Right cardiac atrium (tissue), 5 donors: ENCODE measurements around the gene AMD1. TPM values are rescaled to one million over a fixed set of nuclear protein-coding genes. Genes with fewer than 3 reads are reported as not detected.

ENCODE experiments used
- ATAC-seq, 2 donors: fragments of 200-7000 bp; cut with Tn5 transposase; one replicate each; pipeline versions ENCODE4 v1.8.0 to v1.9.1; 2020; ENCODE audit warnings: moderate library complexity in 2 of 2, mild to moderate bottlenecking in 1 of 2
- DNase-seq, 3 donors: peaks; one replicate each; pipeline ENCODE4 v3.0.0-alpha.2; 2020
- H3K27ac ChIP-seq: one replicate; pipeline ENCODE4 v1.5.1; 2013; ENCODE audit warnings: mild to moderate bottlenecking, low read length, control low read depth, moderate library complexity
- H3K27me3 ChIP-seq: one replicate; pipeline ENCODE4 v1.6.1; 2013; ENCODE audit not compliant: control insufficient read depth, insufficient read depth
- H3K4me1 ChIP-seq: one replicate; pipeline ENCODE4 v1.6.1; 2013; ENCODE audit warnings: low read length; ENCODE audit not compliant: control insufficient read depth, insufficient read depth
- H3K4me3 ChIP-seq: one replicate; pipeline ENCODE4 v1.5.1; 2013; ENCODE audit warnings: low read length, control low read depth
- H3K9me3 ChIP-seq: one replicate; pipeline ENCODE4 v1.6.1; 2013; ENCODE audit warnings: low read length; ENCODE audit not compliant: control insufficient read depth
- WGBS: extraction: QIAGEN DNeasy Blood & Tissue Kit; methylation state at CpG from one replicate; pipeline ENCODE4 v1.1.7; 2013; 5-methylcytosine and 5-hydroxymethylcytosine counted together
- intact Hi-C, 4 donors: fragments of 100-400 bp; cut with DNase I; formaldehyde crosslinking; loops; one replicate each; pipeline versions ENCODE4 v1.11.0 to v1.14.0; 2022 to 2023
- polyA plus RNA-seq: library from polyadenylated mRNA; stranded (reverse); fragments of 200-250 nt; gene quantifications from one replicate; pipeline ENCODE4 v1.2.3, GENCODE V29; 2013
- total RNA-seq, 4 donors: library from RNA; stranded (reverse); fragmentation: NEBNext Ultra II Directional; extraction: Animal tissue kit (Norgen Biotek cat#: 25700); gene quantifications; one replicate each; pipeline ENCODE4 v1.2.1, GENCODE V29; 2021
- donor health status: healthy with polysubstance abuse.
- donor health status: DM: no; HTN: yes; CAD: no.
- donor health status: DM: no; HTN: no; CAD: no.
- donor health status: DM: no; HTN: yes; CAD: no; lungs with severe emphysema.
- donor health status: DM: yes; HTN: yes; CAD: no.

Gene AMD1
- total and polyA plus RNA-seq, 5 donors, result 49.9 to 65.2 (median 62.1) TPM

DNA sequence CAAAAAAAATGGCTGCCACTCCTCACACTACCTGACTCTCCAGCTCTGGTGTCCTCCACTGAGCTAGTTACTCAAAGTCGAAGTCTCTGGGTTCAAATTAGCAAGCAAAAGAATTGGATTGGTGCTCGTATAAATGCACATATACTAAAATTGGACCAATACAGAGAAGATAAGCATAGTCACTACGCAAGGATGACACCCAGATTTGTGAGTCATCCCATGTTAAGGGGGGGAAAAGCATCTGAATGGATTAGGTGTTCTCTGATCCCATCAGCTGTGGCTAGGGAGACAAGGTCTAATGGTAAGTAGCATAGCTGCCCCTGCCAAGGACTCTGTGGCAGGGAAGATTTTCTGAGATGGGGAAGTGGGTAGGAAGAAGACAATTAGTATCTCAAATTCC lies 18.3 kb upstream of the AMD1 start:
- no peak overlapping the region for H3K4me3 ChIP-seq
- 95% methylated on average over 3 of the region's 3 CpGs for WGBS
- intact Hi-C loops, result no loop called here
- DNase-seq (no peak), ATAC-seq (no peak)
- no peaks in the 10 kb centered on the region for H3K9me3 ChIP-seq
- H3K27ac ChIP-seq, result no peak overlapping the region
- no peaks in the 10 kb centered on the region for H3K27me3 ChIP-seq
- H3K4me1 ChIP-seq, result no peaks in the 10 kb centered on the region

GRCh38 chr6:110858016-110858415 lies 16.6 kb upstream of the AMD1 start:
- 97% methylated on average over 21 of the region's 21 CpGs for WGBS
- Histone ChIP-seq H3K27ac (no peak overlapping the region), H3K9me3 (no peaks in the 10 kb centered on the region), H3K27me3 (no peaks in the 10 kb centered on the region), H3K4me1 (no peaks in the 10 kb centered on the region), H3K4me3 (no peak overlapping the region)
- intact Hi-C loops, result no loop called here
- DNase-seq (no peak), ATAC-seq (no peak)

DNA sequence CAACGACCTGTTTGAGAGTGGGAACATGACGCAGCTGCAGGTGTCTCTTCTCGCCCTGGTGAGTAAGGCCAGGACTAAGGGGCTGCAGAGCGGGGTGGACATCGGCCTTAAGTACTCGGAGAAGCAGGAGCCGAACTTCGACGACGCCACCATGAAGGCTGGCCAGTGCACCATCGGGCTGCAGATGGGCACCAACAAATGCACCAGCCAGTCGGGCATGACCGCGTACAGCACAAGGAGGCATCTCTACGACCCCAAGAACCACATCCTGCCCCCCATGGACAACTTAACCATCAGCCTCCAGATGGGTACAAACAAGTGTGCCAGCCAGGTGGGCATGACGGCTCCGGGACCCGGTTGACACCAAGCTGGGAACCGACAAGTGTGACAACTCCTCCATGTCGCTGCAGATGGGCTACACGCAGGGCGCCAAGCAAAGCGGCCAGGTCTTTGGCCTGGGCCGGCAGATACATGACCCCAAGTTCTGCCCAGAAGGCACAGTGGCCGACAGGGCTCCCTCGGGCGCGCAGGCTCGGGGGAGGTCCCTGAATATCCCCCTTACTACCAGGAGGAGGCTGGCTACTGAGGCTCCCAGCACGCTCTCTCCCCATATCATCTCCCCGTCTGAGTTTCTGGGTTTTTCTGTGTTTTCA lies 15.9 kb upstream of the AMD1 start:
- WGBS, result 96% methylated on average over 31 of the region's 31 CpGs
- no peaks in the 10 kb centered on the region for H3K9me3 ChIP-seq
- H3K4me1 ChIP-seq, result no peaks in the 10 kb centered on the region
- DNase-seq, result no peak
- H3K27ac ChIP-seq, result no peak overlapping the region
- no peak overlapping the region for H3K4me3 ChIP-seq
- ATAC-seq, result peak in 1 of 2 donors; percentile 14
- no peaks in the 10 kb centered on the region for H3K27me3 ChIP-seq
- intact Hi-C loops, result no loop called here

- DNase-seq, result no peak
- H3K27ac ChIP-seq, result no peak overlapping the region
- ATAC-seq, result peak in 1 of 2 donors; percentile 40
- no peaks in the 10 kb centered on the region for H3K27me3 ChIP-seq
- WGBS, result 82% methylated on average over 12 of the region's 12 CpGs
- H3K4me1 ChIP-seq, result no peaks in the 10 kb centered on the region
- intact Hi-C loops, result no loop called here
- no peaks in the 10 kb centered on the region for H3K9me3 ChIP-seq
- H3K4me3 ChIP-seq, result no peak overlapping the region
Observed at GRCh38 chr6:110859335-110859792, 15.2 kb upstream of the AMD1 start.

DNA sequence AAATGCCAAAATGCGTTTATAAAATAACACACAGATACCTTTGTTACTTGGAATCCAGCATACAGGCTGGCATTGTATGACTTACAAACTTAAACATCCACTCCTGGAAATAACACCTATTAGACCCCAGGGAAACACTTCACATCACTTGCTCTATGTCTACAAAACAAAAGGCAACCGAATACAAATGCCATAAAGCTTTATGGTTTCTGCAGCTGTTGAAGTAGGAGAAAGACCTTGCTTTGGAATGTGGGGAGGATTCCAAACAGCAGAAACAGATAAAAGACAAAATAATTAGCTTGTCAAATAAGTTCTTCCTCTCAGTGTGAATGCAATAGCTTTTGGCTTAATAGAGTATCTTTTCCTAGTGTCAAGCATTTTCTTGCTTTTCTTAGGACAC lies 9.8 kb upstream of the AMD1 start:
- H3K27ac ChIP-seq, result no peak overlapping the region
- 51% methylated on average over 2 of the region's 2 CpGs for WGBS
- DNase-seq, result no peak
- no peak for ATAC-seq
- H3K27me3 ChIP-seq, result no peaks in the 10 kb centered on the region
- no peak overlapping the region for H3K4me3 ChIP-seq
- no peaks in the 10 kb centered on the region for H3K4me1 ChIP-seq
- H3K9me3 ChIP-seq, result no peaks in the 10 kb centered on the region
- intact Hi-C loops, result no loop called here

DNA sequence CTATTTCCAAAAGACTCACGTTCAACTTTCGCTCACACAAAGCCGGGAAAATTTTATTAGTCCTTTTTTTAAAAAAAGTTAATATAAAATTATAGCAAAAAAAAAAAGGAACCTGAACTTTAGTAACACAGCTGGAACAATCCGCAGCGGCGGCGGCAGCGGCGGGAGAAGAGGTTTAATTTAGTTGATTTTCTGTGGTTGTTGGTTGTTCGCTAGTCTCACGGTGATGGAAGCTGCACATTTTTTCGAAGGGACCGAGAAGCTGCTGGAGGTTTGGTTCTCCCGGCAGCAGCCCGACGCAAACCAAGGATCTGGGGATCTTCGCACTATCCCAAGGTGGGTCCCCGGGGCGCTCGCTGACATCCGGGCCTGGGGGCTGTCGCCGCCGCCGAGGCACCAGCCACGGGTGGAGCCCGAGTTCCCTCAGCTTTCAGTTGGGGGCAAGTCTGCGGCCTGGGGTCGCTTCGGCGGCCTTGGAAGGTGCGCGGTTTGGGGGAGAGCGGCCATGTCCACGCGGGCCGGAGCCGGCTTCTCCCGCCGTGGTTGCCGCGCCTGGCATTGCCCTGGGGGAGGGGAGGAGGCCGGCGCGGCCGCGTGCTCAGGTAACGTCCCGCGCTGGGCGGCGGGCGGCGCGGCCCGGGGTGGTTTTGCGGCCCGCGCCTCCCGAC lies 429 bp downstream of the AMD1 start:
- peak overlapping the region; percentile 84 for H3K27ac ChIP-seq
- H3K4me1 ChIP-seq, result peaks cover 3% of the 10 kb centered on the region
- under 1% methylated on average over 57 of the region's 60 CpGs for WGBS
- peak; percentile 53 to 58 for ATAC-seq
- H3K27me3 ChIP-seq, result no peaks in the 10 kb centered on the region
- intact Hi-C loops, result loop anchor here in 3 of 4 donors (5.0 to 10.0 kb wide), 6 partner anchors 58 to 193 kb away; partner anchors contain the start of genes CDK19 (in 2 of the 3) and GTF3C6 (in 1 of the 3)
- peak overlapping the region; percentile 96 for H3K4me3 ChIP-seq
- no peaks in the 10 kb centered on the region for H3K9me3 ChIP-seq
- peak; percentile 20 to 80 (median 77) for DNase-seq

DNA sequence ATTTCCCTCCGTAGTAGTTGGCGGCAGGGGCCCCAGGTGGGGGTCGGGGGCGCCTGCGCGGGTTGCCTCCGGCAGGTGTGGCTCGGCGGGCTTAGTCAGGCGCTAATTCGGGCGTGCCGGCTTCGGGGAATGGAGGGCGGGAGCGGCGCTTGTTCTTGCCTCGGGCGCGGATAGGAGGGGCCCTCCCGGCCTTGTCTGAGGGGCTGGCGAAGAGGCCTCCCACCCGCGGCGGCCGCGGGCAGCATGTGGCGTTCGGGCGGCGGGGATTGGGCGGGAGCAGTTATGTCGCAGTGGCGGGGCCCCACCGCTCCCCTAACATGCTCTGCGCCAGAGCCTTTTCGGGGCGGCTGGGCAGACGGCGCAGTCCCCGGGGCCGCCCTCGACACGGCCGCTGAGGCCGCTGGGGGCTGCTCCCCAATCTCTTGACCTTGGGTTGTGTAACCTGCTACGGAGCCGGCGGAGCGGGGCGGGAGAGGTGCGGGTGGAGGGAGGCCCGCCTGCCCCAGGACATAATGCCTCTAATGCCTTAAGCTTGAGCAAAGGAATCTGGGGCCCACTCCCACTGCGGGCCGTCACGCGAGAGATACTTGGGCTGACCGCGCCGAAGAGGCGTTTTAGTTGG lies 1.1 kb downstream of the AMD1 start:
- Histone ChIP-seq H3K9me3 (no peaks in the 10 kb centered on the region), H3K4me3 (peak overlapping the region; percentile 96), H3K4me1 (peaks cover 5% of the 10 kb centered on the region), H3K27me3 (no peaks in the 10 kb centered on the region), H3K27ac (peak overlapping the region; percentile 84)
- peak; percentile 16 to 66 for ATAC-seq
- under 1% methylated on average over 61 of the region's 61 CpGs for WGBS
- peak; percentile 74 to 84 (median 83) for DNase-seq
- intact Hi-C loops, result loop anchor here in 3 of 4 donors (5.0 to 10.0 kb wide), 5 partner anchors 61 to 193 kb away; partner anchors contain the start of genes CDK19 (in 1 of the 3) and GTF3C6 (in 1 of the 3)

- Histone ChIP-seq H3K4me3 (peak overlapping the region; percentile 96), H3K27me3 (no peaks in the 10 kb centered on the region), H3K4me1 (peaks cover 5% of the 10 kb centered on the region), H3K27ac (peak overlapping the region; percentile 84), H3K9me3 (no peaks in the 10 kb centered on the region)
- 1% methylated on average over 29 of the region's 29 CpGs for WGBS
- ATAC-seq, result peak; percentile 91
- DNase-seq, result peak; percentile 92 to 95 (median 94)
- intact Hi-C loops, result loop anchor here in 3 of 4 donors (5.0 to 10.0 kb wide), 5 partner anchors 61 to 194 kb away; partner anchors contain the start of genes CDK19 (in 1 of the 3) and GTF3C6 (in 1 of the 3)
Observed at GRCh38 chr6:110876170-110876773, 1.7 kb downstream of the AMD1 start.

GRCh38 chr6:110876806-110877564 lies 2.4 kb downstream of the AMD1 start:
- 39% methylated on average over 10 of the region's 10 CpGs for WGBS
- peaks cover 6% of the 10 kb centered on the region for H3K4me1 ChIP-seq
- H3K27me3 ChIP-seq, result no peaks in the 10 kb centered on the region
- peak overlapping the region; percentile 96 for H3K4me3 ChIP-seq
- no peaks in the 10 kb centered on the region for H3K9me3 ChIP-seq
- intact Hi-C loops, result loop anchor here in 3 of 4 donors (5.0 to 10.0 kb wide), 5 partner anchors 62 to 195 kb away; partner anchors contain the start of genes CDK19 (in 1 of the 3) and GTF3C6 (in 1 of the 3)
- no peak for ATAC-seq
- H3K27ac ChIP-seq, result no peak overlapping the region
- no peak for DNase-seq

GRCh38 chr6:110877569-110877968 lies 3.0 kb downstream of the AMD1 start:
- peak overlapping the region; percentile 96 for H3K4me3 ChIP-seq
- peaks cover 7% of the 10 kb centered on the region for H3K4me1 ChIP-seq
- intact Hi-C loops, result loop anchor here in 3 of 4 donors (5.0 to 10.0 kb wide), 5 partner anchors 63 to 195 kb away; partner anchors contain the start of genes CDK19 (in 1 of the 3) and GTF3C6 (in 1 of the 3)
- DNase-seq (no peak), ATAC-seq (no peak)
- WGBS, result 43% methylated on average over 2 of the region's 2 CpGs
- no peaks in the 10 kb centered on the region for H3K9me3 ChIP-seq
- H3K27ac ChIP-seq, result no peak overlapping the region
- no peaks in the 10 kb centered on the region for H3K27me3 ChIP-seq
